Kidney epithelial cell (primary cell): ENCODE data around the gene CP. TPM values are rescaled to one million over a fixed set of nuclear protein-coding genes. Genes with fewer than 3 reads are reported as not detected.
"Not testable (repeated sequence)": the region's sequence is repeated elsewhere in the genome, so short reads cannot be mapped to it uniquely, and the experiment has no call there.

Experiments used
- DNase-seq: peaks from one replicate; pipeline ENCODE4 v3.0.0-alpha.2; 2010; ENCODE audit warnings: low read depth
- H3K27me3 ChIP-seq: 2 replicates; pipeline ENCODE4 v1.6.0; 2011; ENCODE audit warnings: low read length; ENCODE audit not compliant: control insufficient read depth, insufficient read depth
- H3K36me3 ChIP-seq: 2 replicates; pipeline ENCODE4 v1.5.1; 2011; ENCODE audit warnings: low read length; ENCODE audit not compliant: control insufficient read depth, insufficient read depth
- H3K4me3 ChIP-seq: 2 replicates; pipeline ENCODE4 v1.5.1; 2011; ENCODE audit warnings: low read depth, mild to moderate bottlenecking, control low read depth, low read length
- CTCF ChIP-seq: IDR thresholded peaks from 2 replicates; pipeline ENCODE4 v1.5.1; 2011; ENCODE audit warnings: mild to moderate bottlenecking, moderate library complexity, low read length, control low read depth, inconsistent platforms; ENCODE audit not compliant: insufficient read depth, poor library complexity, severe bottlenecking
- total RNA-seq: library from RNA; depleted of rRNA; stranded (reverse); fragments of >200 nt; gene quantifications from 2 replicates; pipeline ENCODE4 v1.2.3, GENCODE V29; 2015

Gene CP
- total RNA-seq, 1 donor from 2014 or later: not detected

DNA sequence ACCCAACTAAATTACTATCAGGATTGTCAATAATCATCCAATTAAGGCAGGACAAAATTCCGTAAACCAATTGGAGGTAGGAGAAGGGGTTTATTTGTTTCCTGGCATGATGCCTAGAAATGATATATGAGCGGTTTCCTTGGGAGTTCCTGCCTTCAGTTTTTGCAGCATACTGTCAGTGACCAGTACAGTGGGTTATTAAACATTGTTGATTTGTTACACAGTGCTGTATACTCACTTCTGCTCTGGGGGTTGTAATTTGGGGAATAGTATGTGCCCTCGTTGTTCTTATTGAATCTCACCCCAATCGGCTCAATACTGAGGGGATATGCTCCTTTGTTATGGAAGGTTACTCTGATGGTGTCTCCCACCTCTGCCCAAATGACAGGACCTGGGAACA, 22.2 kb downstream of the CP start:
- Histone ChIP-seq H3K4me3 (no peak overlapping the region), H3K27me3 (no peaks in the 10 kb centered on the region), H3K36me3 (no peaks in the 10 kb centered on the region)
- no peak for TF ChIP-seq CTCF
- DNase-seq: no peak

DNA sequence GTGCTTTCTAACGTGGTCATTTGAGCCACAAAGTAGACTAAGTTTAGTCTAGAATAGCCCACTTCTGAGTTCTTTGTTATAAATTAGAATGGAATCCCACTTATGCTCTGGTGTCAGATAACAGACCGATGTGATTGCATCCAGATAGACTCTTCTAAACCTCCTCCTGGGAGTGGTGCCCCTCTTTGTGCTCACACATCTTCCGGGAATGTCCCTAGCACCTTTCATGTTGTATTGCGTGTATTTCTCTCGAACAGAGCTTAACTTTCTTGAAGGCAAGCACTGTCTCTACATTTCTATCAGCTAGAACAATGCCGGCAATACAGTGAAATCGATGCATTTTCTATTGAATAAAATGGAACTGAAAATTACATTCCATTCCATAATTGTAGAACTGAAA, 23.0 kb downstream of the CP start:
- H3K27me3 ChIP-seq: no peaks in the 10 kb centered on the region
- TF ChIP-seq CTCF: no peak
- DNase-seq: no peak
- H3K36me3 ChIP-seq: no peaks in the 10 kb centered on the region
- no peak overlapping the region for H3K4me3 ChIP-seq

DNA sequence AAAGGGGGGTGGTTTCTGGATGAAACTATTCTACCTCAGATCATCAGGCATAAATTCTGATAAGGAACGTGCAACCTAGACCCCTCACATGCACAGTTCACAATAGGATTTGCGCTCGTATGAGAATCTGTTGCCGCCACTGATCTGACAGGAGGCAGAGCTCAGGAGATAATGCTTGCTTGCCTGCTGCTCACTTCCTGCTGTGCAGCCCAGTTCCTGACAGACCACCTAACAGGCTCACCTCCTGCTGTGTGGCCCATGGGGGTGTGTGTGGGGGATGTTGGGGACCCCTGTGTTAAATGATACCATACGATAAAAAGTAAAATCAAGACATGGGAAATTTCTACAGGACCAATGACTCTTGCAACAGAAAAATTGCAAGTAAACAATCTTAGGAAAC, 24.0 kb downstream of the CP start:
- no peak for DNase-seq
- Histone ChIP-seq H3K36me3 (no peaks in the 10 kb centered on the region), H3K27me3 (no peaks in the 10 kb centered on the region), H3K4me3 (no peak overlapping the region)
- no peak for TF ChIP-seq CTCF

DNA sequence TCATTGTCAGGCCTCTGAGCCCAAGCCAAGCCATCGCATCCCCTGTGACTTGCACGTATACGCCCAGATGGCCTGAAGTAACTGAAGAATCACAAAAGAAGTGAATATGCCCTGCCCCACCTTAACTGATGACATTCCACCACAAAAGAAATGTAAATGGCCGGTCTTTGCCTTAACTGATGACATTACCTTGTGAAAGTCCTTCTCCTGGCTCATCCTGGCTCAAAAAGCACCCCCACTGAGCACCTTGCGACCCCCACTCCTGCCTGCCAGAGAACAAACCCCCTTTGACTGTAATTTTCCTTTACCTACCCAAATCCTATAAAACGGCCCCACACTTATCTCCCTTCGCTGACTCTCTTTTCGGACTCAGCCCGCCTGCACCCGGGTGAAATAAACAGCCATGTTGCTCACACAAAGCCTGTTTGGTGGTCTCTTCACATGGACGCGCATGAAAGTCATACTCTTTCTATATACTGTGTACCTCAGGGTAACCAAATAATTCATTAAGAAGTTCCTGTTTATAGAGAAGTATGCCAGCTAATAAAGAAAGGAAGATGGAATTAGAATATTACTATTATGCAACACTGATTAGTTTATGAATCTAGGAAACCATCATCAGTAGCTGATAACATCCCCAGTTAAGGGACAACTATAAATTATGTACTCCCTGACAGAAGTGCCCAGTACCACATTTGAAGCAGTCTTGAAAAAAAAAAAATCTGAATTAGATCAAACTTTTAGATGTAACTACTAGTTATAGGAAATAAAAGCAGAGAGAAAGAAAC, 24.6 kb downstream of the CP start:
- not testable (repeated sequence) for DNase-seq, H3K36me3 ChIP-seq, H3K27me3 ChIP-seq, H3K4me3 ChIP-seq

- no peaks in the 10 kb centered on the region for H3K27me3 ChIP-seq
- H3K4me3 ChIP-seq: no peak overlapping the region
- no peak for DNase-seq
- no peak for TF ChIP-seq CTCF
- H3K36me3 ChIP-seq: no peaks in the 10 kb centered on the region
Observed at GRCh38 chr3:149195221-149195620, 26.4 kb downstream of the CP start.

GRCh38 chr3:149188494-149188893, 33.1 kb downstream of the CP start:
- TF ChIP-seq CTCF: no peak
- Histone ChIP-seq H3K36me3 (no peaks in the 10 kb centered on the region), H3K27me3 (no peaks in the 10 kb centered on the region), H3K4me3 (no peak overlapping the region)
- DNase-seq: no peak
